Measurements from ENCODE around the gene SUCO. TPM values are rescaled to one million over a fixed set of nuclear protein-coding genes. Genes with fewer than 3 reads are reported as not detected.

The SUCO gene
- total RNA-seq, 1 donor from 2014 or later, result 38.0 TPM

- no peaks in the 10 kb centered on the region for H3K9me3 Mint-ChIP-seq
- H3K36me3 Mint-ChIP-seq (ENCODE audit: low read depth), result no peaks in the 10 kb centered on the region
- H3K27ac Mint-ChIP-seq, result no peak overlapping the region
- no peaks in the 10 kb centered on the region for H3K4me1 Mint-ChIP-seq
- no peak overlapping the region for H3K4me3 Mint-ChIP-seq
- no peak for DNase-seq
- H3K27me3 Mint-ChIP-seq, result peaks cover 6% of the 10 kb centered on the region
- intact Hi-C loops (cut with micrococcal nuclease), result no loop called here
Measured at GRCh38 chr1:172497230-172497629, 35.7 kb upstream of the SUCO start.

GRCh38 chr1:172498857-172499256, 34.1 kb upstream of the SUCO start:
- H3K9me3 Mint-ChIP-seq, result no peaks in the 10 kb centered on the region
- H3K27ac Mint-ChIP-seq, result no peak overlapping the region
- intact Hi-C loops (cut with micrococcal nuclease), result no loop called here
- no peaks in the 10 kb centered on the region for H3K36me3 Mint-ChIP-seq (ENCODE audit: low read depth)
- no peak for DNase-seq
- no peak overlapping the region for H3K4me3 Mint-ChIP-seq
- H3K4me1 Mint-ChIP-seq, result no peaks in the 10 kb centered on the region
- H3K27me3 Mint-ChIP-seq, result peaks cover 9% of the 10 kb centered on the region

GRCh38 chr1:172499636-172500141, 33.3 kb upstream of the SUCO start:
- no peak overlapping the region for H3K4me3 Mint-ChIP-seq
- intact Hi-C loops (cut with micrococcal nuclease), result no loop called here
- H3K9me3 Mint-ChIP-seq, result peaks cover 2% of the 10 kb centered on the region
- H3K27me3 Mint-ChIP-seq, result peaks cover 14% of the 10 kb centered on the region
- H3K4me1 Mint-ChIP-seq, result no peaks in the 10 kb centered on the region
- no peak overlapping the region for H3K27ac Mint-ChIP-seq
- H3K36me3 Mint-ChIP-seq (ENCODE audit: low read depth), result no peaks in the 10 kb centered on the region
- DNase-seq, result no peak

GRCh38 chr1:172500207-172500606, 32.7 kb upstream of the SUCO start:
- H3K27ac Mint-ChIP-seq, result no peak overlapping the region
- peaks cover 3% of the 10 kb centered on the region for H3K9me3 Mint-ChIP-seq
- H3K4me3 Mint-ChIP-seq, result no peak overlapping the region
- intact Hi-C loops (cut with micrococcal nuclease), result no loop called here
- DNase-seq, result no peak
- no peaks in the 10 kb centered on the region for H3K4me1 Mint-ChIP-seq
- H3K36me3 Mint-ChIP-seq (ENCODE audit: low read depth), result no peaks in the 10 kb centered on the region
- peaks cover 15% of the 10 kb centered on the region for H3K27me3 Mint-ChIP-seq

GRCh38 chr1:172507741-172508140, 25.2 kb upstream of the SUCO start:
- Mint-ChIP-seq H3K27me3 (peaks cover 28% of the 10 kb centered on the region), H3K4me1 (no peaks in the 10 kb centered on the region), H3K4me3 (no peak overlapping the region), H3K36me3 (ENCODE audit: low read depth) (no peaks in the 10 kb centered on the region), H3K9me3 (peaks cover 8% of the 10 kb centered on the region), H3K27ac (no peak overlapping the region)
- DNase-seq, result no peak
- intact Hi-C loops (cut with micrococcal nuclease), result no loop called here

- Mint-ChIP-seq H3K27me3 (peaks cover 14% of the 10 kb centered on the region), H3K4me1 (no peaks in the 10 kb centered on the region), H3K36me3 (ENCODE audit: low read depth) (no peaks in the 10 kb centered on the region), H3K4me3 (no peak overlapping the region), H3K9me3 (peaks cover 7% of the 10 kb centered on the region), H3K27ac (no peak overlapping the region)
- intact Hi-C loops (cut with micrococcal nuclease), result no loop called here
- DNase-seq, result no peak
Measured at GRCh38 chr1:172510479-172510878, 22.5 kb upstream of the SUCO start.

GRCh38 chr1:172512591-172512990, 20.4 kb upstream of the SUCO start:
- intact Hi-C loops (cut with micrococcal nuclease), result no loop called here
- Mint-ChIP-seq H3K4me1 (no peaks in the 10 kb centered on the region), H3K9me3 (peaks cover 7% of the 10 kb centered on the region), H3K4me3 (no peak overlapping the region), H3K36me3 (ENCODE audit: low read depth) (no peaks in the 10 kb centered on the region), H3K27ac (no peak overlapping the region), H3K27me3 (peaks cover 14% of the 10 kb centered on the region)
- no peak for DNase-seq

GRCh38 chr1:172513479-172513878, 19.5 kb upstream of the SUCO start:
- H3K9me3 Mint-ChIP-seq, result peaks cover 7% of the 10 kb centered on the region
- H3K4me3 Mint-ChIP-seq, result no peak overlapping the region
- H3K4me1 Mint-ChIP-seq, result no peaks in the 10 kb centered on the region
- H3K27ac Mint-ChIP-seq, result no peak overlapping the region
- H3K36me3 Mint-ChIP-seq (ENCODE audit: low read depth), result no peaks in the 10 kb centered on the region
- intact Hi-C loops (cut with micrococcal nuclease), result no loop called here
- H3K27me3 Mint-ChIP-seq, result peaks cover 14% of the 10 kb centered on the region
- DNase-seq, result no peak

- no peaks in the 10 kb centered on the region for H3K36me3 Mint-ChIP-seq (ENCODE audit: low read depth)
- intact Hi-C loops (cut with micrococcal nuclease), result no loop called here
- H3K27me3 Mint-ChIP-seq, result peaks cover 16% of the 10 kb centered on the region
- no peak overlapping the region for H3K4me3 Mint-ChIP-seq
- no peak for DNase-seq
- H3K9me3 Mint-ChIP-seq, result peaks cover 7% of the 10 kb centered on the region
- no peak overlapping the region for H3K27ac Mint-ChIP-seq
- no peaks in the 10 kb centered on the region for H3K4me1 Mint-ChIP-seq
Measured at GRCh38 chr1:172514108-172514507, 18.8 kb upstream of the SUCO start.

- peaks cover 13% of the 10 kb centered on the region for H3K27me3 Mint-ChIP-seq
- DNase-seq, result no peak
- H3K27ac Mint-ChIP-seq, result no peak overlapping the region
- H3K4me3 Mint-ChIP-seq, result no peak overlapping the region
- H3K9me3 Mint-ChIP-seq, result peaks cover 7% of the 10 kb centered on the region
- H3K36me3 Mint-ChIP-seq (ENCODE audit: low read depth), result no peaks in the 10 kb centered on the region
- intact Hi-C loops (cut with micrococcal nuclease), result no loop called here
- H3K4me1 Mint-ChIP-seq, result no peaks in the 10 kb centered on the region
Measured at GRCh38 chr1:172515436-172515835, 17.5 kb upstream of the SUCO start.

- Mint-ChIP-seq H3K27me3 (peaks cover 14% of the 10 kb centered on the region), H3K4me3 (no peak overlapping the region), H3K36me3 (ENCODE audit: low read depth) (no peaks in the 10 kb centered on the region), H3K4me1 (no peaks in the 10 kb centered on the region), H3K27ac (no peak overlapping the region), H3K9me3 (peaks cover 7% of the 10 kb centered on the region)
- DNase-seq, result no peak
- intact Hi-C loops (cut with micrococcal nuclease), result no loop called here
Measured at GRCh38 chr1:172515927-172516326, 17.0 kb upstream of the SUCO start.

GRCh38 chr1:172517081-172517480, 15.9 kb upstream of the SUCO start:
- Mint-ChIP-seq H3K27ac (no peak overlapping the region), H3K4me3 (no peak overlapping the region), H3K9me3 (peaks cover 3% of the 10 kb centered on the region), H3K36me3 (ENCODE audit: low read depth) (no peaks in the 10 kb centered on the region), H3K4me1 (no peaks in the 10 kb centered on the region), H3K27me3 (peaks cover 15% of the 10 kb centered on the region)
- no peak for DNase-seq
- intact Hi-C loops (cut with micrococcal nuclease), result no loop called here

- H3K36me3 Mint-ChIP-seq (ENCODE audit: low read depth), result no peaks in the 10 kb centered on the region
- H3K4me1 Mint-ChIP-seq, result no peaks in the 10 kb centered on the region
- H3K4me3 Mint-ChIP-seq, result no peak overlapping the region
- no peak overlapping the region for H3K27ac Mint-ChIP-seq
- intact Hi-C loops (cut with micrococcal nuclease), result no loop called here
- peaks cover 3% of the 10 kb centered on the region for H3K9me3 Mint-ChIP-seq
- DNase-seq, result no peak
- peaks cover 14% of the 10 kb centered on the region for H3K27me3 Mint-ChIP-seq
Measured at GRCh38 chr1:172517545-172517944, 15.4 kb upstream of the SUCO start.

- Mint-ChIP-seq H3K27ac (no peak overlapping the region), H3K27me3 (peaks cover 19% of the 10 kb centered on the region), H3K9me3 (no peaks in the 10 kb centered on the region), H3K4me3 (no peak overlapping the region), H3K36me3 (ENCODE audit: low read depth) (no peaks in the 10 kb centered on the region), H3K4me1 (peaks cover 11% of the 10 kb centered on the region)
- intact Hi-C loops (cut with micrococcal nuclease), result no loop called here
- DNase-seq, result no peak
Measured at GRCh38 chr1:172529304-172529703, 3.6 kb upstream of the SUCO start.

- H3K4me1 Mint-ChIP-seq, result peaks cover 17% of the 10 kb centered on the region
- intact Hi-C loops (cut with micrococcal nuclease), result loop anchor here (5.0 to 10.0 kb wide), 6 partner anchors 193 to 1625 kb away; partner anchors contain the start of genes PRDX6, PRRC2C and RABGAP1L
Measured at GRCh38 chr1:172530000-172530399, 3.0 kb upstream of the SUCO start.

More at GRCh38 chr1:172530000-172530399, 3.0 kb upstream of the SUCO start:
- H3K9me3 Mint-ChIP-seq, result no peaks in the 10 kb centered on the region
- H3K27ac Mint-ChIP-seq, result no peak overlapping the region
- DNase-seq, result no peak
- H3K4me3 Mint-ChIP-seq, result no peak overlapping the region
- no peaks in the 10 kb centered on the region for H3K36me3 Mint-ChIP-seq (ENCODE audit: low read depth)
- peaks cover 19% of the 10 kb centered on the region for H3K27me3 Mint-ChIP-seq

Data from activated CD4-positive, alpha-beta T cell treated with anti-CD3 and anti-CD28 coated beads, Interleukin-2, amount 10 ng/mL, durations not matched to agents 24 days and 14 days (primary cell).